Stimulated activated memory B cell treated with anti-CD40 and anti-IgM and Interleukin-4, amounts not matched to agents 10 μg/mL and 1 μg/mL and 100 μg/mL, for 72 hours (primary cell): Measurements from ENCODE around the gene ELP4.

ENCODE experiments used
- ATAC-seq: fragments of 150-1000 bp; cut with Tn5 transposase; 2 replicates; pipeline ENCODE4 v1.10.0; 2021
- H3K27ac Mint-ChIP-seq: one replicate; pipeline ENCODE4 v1.8.0; 2022; ENCODE audit warnings: mild to moderate bottlenecking, mixed read lengths
- H3K27me3 Mint-ChIP-seq: one replicate; pipeline ENCODE4 v1.8.0; 2022; ENCODE audit warnings: mixed read lengths
- H3K36me3 Mint-ChIP-seq: one replicate; pipeline ENCODE4 v1.8.0; 2022; ENCODE audit warnings: mixed read lengths
- H3K4me1 Mint-ChIP-seq: one replicate; pipeline ENCODE4 v1.8.0; 2022; ENCODE audit warnings: mixed read lengths
- H3K4me3 Mint-ChIP-seq: one replicate; pipeline ENCODE4 v1.8.0; 2022; ENCODE audit warnings: mild to moderate bottlenecking, moderate library complexity, mixed read lengths
- H3K9me3 Mint-ChIP-seq: one replicate; pipeline ENCODE4 v1.8.0; 2022; ENCODE audit warnings: mixed read lengths

ELP4 gene

GRCh38 chr11:31598454-31598853, 88.9 kb downstream of the ELP4 start:
- Mint-ChIP-seq H3K4me1 (no peaks in the 10 kb centered on the region), H3K9me3 (peaks cover 3% of the 10 kb centered on the region), H3K27ac (no peak overlapping the region), H3K36me3 (peaks cover 32% of the 10 kb centered on the region), H3K4me3 (no peak overlapping the region), H3K27me3 (no peaks in the 10 kb centered on the region)
- ATAC-seq = no peak

DNA sequence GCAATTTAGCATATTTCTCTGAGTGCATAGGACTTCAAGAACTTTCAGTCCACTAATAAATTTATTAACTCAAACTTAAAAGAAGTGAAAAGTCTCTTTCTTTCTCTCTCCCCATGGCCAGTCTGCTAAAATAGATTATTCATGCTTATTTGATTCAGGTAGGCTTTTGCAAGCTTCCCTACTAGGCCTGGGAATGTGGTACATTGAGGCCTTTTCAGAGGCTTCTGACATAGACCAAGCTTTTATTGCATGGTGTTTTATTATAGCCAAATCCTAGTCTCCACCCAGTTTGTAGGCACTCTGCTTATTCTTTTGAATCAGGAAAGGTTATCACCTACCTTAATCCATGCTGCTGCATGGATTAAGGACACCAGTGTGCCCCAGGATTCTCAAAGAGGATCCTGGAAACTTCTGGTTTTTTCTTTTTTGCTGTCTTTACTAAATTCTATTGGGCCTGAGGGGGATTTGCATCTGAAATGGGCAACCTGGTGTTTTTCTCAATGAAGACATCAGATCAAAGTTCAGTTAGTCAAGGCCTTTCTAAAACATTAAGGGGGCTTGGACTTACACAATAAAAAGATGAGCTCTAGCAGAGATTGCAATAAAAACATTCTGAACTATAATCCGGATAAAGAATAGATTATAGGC, 92.2 kb downstream of the ELP4 start:
- Mint-ChIP-seq H3K4me3 (no peak overlapping the region), H3K27me3 (no peaks in the 10 kb centered on the region), H3K9me3 (peaks cover 3% of the 10 kb centered on the region), H3K27ac (no peak overlapping the region), H3K4me1 (no peaks in the 10 kb centered on the region), H3K36me3 (peaks cover 23% of the 10 kb centered on the region)
- ATAC-seq = no peak

GRCh38 chr11:31606893-31607292, 97.3 kb downstream of the ELP4 start:
- H3K27ac Mint-ChIP-seq = no peak overlapping the region
- H3K27me3 Mint-ChIP-seq = no peaks in the 10 kb centered on the region
- no peaks in the 10 kb centered on the region for H3K9me3 Mint-ChIP-seq
- peaks cover 29% of the 10 kb centered on the region for H3K36me3 Mint-ChIP-seq
- no peak for ATAC-seq
- no peak overlapping the region for H3K4me3 Mint-ChIP-seq
- peaks cover 6% of the 10 kb centered on the region for H3K4me1 Mint-ChIP-seq

- H3K9me3 Mint-ChIP-seq = no peaks in the 10 kb centered on the region
- no peak for ATAC-seq
- H3K27me3 Mint-ChIP-seq = no peaks in the 10 kb centered on the region
- H3K27ac Mint-ChIP-seq = no peak overlapping the region
- H3K4me1 Mint-ChIP-seq = peaks cover 6% of the 10 kb centered on the region
- peaks cover 29% of the 10 kb centered on the region for H3K36me3 Mint-ChIP-seq
- no peak overlapping the region for H3K4me3 Mint-ChIP-seq
Measured at GRCh38 chr11:31607914-31608313, 98.3 kb downstream of the ELP4 start.

DNA sequence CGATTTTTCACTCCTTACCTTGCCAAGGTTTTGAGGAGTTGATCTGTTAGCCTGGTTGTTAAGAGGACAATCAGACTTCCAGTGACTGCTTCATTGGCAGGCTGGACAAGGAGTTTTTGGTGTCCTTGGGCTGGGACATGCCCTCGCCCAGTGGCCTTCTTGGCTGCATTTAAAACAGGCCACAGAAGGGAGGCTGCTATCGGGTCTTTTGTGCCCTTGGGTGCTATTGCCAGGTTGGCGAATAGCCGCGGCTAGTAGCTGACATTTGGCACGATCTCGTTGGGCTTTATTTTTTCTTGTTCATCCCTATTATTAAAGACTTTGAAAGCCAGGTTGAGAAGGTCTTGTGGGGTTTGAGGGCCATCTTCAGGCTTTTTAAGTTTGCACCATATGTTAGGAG, 99.4 kb downstream of the ELP4 start:
- no peak overlapping the region for H3K27ac Mint-ChIP-seq
- no peaks in the 10 kb centered on the region for H3K9me3 Mint-ChIP-seq
- H3K27me3 Mint-ChIP-seq = no peaks in the 10 kb centered on the region
- H3K4me3 Mint-ChIP-seq = no peak overlapping the region
- H3K36me3 Mint-ChIP-seq = peaks cover 29% of the 10 kb centered on the region
- H3K4me1 Mint-ChIP-seq = peaks cover 6% of the 10 kb centered on the region
- ATAC-seq = no peak

- Mint-ChIP-seq H3K9me3 (no peaks in the 10 kb centered on the region), H3K36me3 (peaks cover 34% of the 10 kb centered on the region), H3K27ac (no peak overlapping the region), H3K27me3 (no peaks in the 10 kb centered on the region), H3K4me3 (no peak overlapping the region), H3K4me1 (peaks cover 6% of the 10 kb centered on the region)
- ATAC-seq = no peak
Measured at GRCh38 chr11:31610544-31610943, 101.0 kb downstream of the ELP4 start.

- no peak overlapping the region for H3K4me3 Mint-ChIP-seq
- peaks cover 36% of the 10 kb centered on the region for H3K36me3 Mint-ChIP-seq
- no peaks in the 10 kb centered on the region for H3K27me3 Mint-ChIP-seq
- no peaks in the 10 kb centered on the region for H3K9me3 Mint-ChIP-seq
- H3K27ac Mint-ChIP-seq = no peak overlapping the region
- H3K4me1 Mint-ChIP-seq = no peaks in the 10 kb centered on the region
- no peak for ATAC-seq
Measured at GRCh38 chr11:31617246-31617645, 107.7 kb downstream of the ELP4 start.

DNA sequence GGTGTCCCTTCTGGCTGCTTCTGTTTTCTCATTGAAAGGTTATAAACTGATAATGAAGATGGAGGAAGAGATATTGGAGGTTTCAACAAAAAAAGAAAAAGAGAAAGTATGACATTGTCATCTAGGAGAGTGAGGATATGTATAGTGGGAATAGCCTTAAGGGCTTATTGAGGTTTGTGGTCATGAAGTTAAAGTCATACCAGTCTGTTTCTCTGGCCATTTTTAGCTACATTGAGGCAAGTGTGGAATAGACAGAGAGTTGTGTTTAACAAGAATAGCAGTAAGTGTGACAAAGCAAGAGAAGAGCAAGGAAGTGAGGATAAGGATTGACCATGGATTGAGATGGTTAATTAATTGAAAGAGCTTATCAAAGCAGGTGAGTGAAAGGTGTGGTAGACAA, 110.4 kb downstream of the ELP4 start:
- no peak for ATAC-seq
- Mint-ChIP-seq H3K27me3 (no peaks in the 10 kb centered on the region), H3K36me3 (peaks cover 31% of the 10 kb centered on the region), H3K27ac (no peak overlapping the region), H3K4me1 (no peaks in the 10 kb centered on the region), H3K9me3 (no peaks in the 10 kb centered on the region), H3K4me3 (no peak overlapping the region)

DNA sequence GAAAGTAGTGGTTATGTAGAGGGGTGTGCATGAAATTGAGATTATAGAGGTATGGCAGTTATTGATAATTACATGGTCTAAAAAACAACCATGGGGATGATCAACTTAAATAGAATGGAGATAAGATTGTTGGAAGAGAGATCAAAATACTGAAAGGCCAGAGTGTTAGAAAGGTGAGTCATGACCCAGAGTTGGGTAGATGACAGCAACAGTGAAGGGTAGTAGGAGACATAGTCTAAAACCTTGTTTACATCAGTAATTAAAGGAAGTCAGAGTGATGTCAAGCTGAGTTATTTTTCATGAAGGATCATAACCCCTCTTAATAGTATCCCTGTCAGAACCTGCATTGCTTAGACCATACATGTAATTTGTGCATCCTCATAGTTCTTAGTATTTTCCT, 110.9 kb downstream of the ELP4 start:
- peaks cover 31% of the 10 kb centered on the region for H3K36me3 Mint-ChIP-seq
- ATAC-seq = no peak
- no peaks in the 10 kb centered on the region for H3K4me1 Mint-ChIP-seq
- H3K9me3 Mint-ChIP-seq = no peaks in the 10 kb centered on the region
- H3K27ac Mint-ChIP-seq = no peak overlapping the region
- no peaks in the 10 kb centered on the region for H3K27me3 Mint-ChIP-seq
- H3K4me3 Mint-ChIP-seq = no peak overlapping the region

DNA sequence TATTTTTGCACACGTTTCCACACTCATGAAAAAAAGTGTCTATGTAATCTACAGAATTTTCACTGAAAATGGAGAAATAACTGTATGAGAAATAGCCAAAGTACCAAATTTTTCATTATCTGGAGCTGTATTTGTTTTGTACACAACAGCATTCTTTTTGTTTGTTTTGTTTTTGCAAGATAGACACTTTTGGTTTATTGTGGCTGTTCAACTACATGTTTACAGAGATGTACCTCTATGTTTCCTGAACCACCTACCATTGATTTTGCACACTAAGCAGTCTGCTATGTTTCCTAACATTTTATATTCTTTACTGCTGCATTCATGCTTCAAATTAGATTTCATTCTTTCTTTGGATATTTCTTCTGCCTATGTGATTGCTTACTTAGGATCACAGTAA, 116.3 kb downstream of the ELP4 start:
- H3K9me3 Mint-ChIP-seq = no peaks in the 10 kb centered on the region
- no peaks in the 10 kb centered on the region for H3K4me1 Mint-ChIP-seq
- no peak overlapping the region for H3K27ac Mint-ChIP-seq
- H3K36me3 Mint-ChIP-seq = peaks cover 5% of the 10 kb centered on the region
- no peak for ATAC-seq
- H3K4me3 Mint-ChIP-seq = no peak overlapping the region
- H3K27me3 Mint-ChIP-seq = no peaks in the 10 kb centered on the region

- ATAC-seq = no peak
- H3K9me3 Mint-ChIP-seq = no peaks in the 10 kb centered on the region
- H3K36me3 Mint-ChIP-seq = peaks cover 19% of the 10 kb centered on the region
- no peaks in the 10 kb centered on the region for H3K27me3 Mint-ChIP-seq
- no peak overlapping the region for H3K27ac Mint-ChIP-seq
- no peaks in the 10 kb centered on the region for H3K4me1 Mint-ChIP-seq
- no peak overlapping the region for H3K4me3 Mint-ChIP-seq
Measured at GRCh38 chr11:31628111-31628510, 118.5 kb downstream of the ELP4 start.

GRCh38 chr11:31636983-31637382, 127.4 kb downstream of the ELP4 start:
- no peaks in the 10 kb centered on the region for H3K27me3 Mint-ChIP-seq
- ATAC-seq = no peak
- no peaks in the 10 kb centered on the region for H3K9me3 Mint-ChIP-seq
- H3K4me3 Mint-ChIP-seq = no peak overlapping the region
- H3K4me1 Mint-ChIP-seq = no peaks in the 10 kb centered on the region
- no peak overlapping the region for H3K27ac Mint-ChIP-seq
- peaks cover 21% of the 10 kb centered on the region for H3K36me3 Mint-ChIP-seq

DNA sequence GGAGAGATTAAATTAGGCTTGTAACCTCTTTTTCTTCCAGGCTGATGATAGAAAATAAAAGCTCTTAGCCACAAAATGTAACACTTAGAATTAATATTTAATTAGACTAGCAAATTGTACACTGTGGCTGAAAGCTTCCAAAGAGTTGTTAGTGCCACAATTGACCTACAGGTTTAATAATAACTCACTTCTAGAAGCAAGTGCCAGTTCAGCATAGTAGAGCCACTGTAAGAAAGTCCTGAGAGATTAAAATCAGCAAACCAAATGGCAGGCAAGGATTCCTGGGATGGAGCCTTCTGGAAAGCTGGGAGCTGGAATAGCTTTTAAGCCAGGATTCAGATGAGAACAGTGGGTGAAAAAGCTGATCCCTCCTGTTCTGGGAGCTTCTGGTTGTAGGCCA, 131.0 kb downstream of the ELP4 start:
- Mint-ChIP-seq H3K27ac (no peak overlapping the region), H3K9me3 (no peaks in the 10 kb centered on the region), H3K4me3 (no peak overlapping the region), H3K36me3 (peaks cover 9% of the 10 kb centered on the region), H3K27me3 (no peaks in the 10 kb centered on the region), H3K4me1 (no peaks in the 10 kb centered on the region)
- no peak for ATAC-seq

GRCh38 chr11:31641477-31642062, 132.0 kb downstream of the ELP4 start:
- H3K4me3 Mint-ChIP-seq = no peak overlapping the region
- no peaks in the 10 kb centered on the region for H3K9me3 Mint-ChIP-seq
- H3K36me3 Mint-ChIP-seq = no peaks in the 10 kb centered on the region
- H3K27me3 Mint-ChIP-seq = no peaks in the 10 kb centered on the region
- no peak for ATAC-seq
- no peaks in the 10 kb centered on the region for H3K4me1 Mint-ChIP-seq
- H3K27ac Mint-ChIP-seq = no peak overlapping the region

DNA sequence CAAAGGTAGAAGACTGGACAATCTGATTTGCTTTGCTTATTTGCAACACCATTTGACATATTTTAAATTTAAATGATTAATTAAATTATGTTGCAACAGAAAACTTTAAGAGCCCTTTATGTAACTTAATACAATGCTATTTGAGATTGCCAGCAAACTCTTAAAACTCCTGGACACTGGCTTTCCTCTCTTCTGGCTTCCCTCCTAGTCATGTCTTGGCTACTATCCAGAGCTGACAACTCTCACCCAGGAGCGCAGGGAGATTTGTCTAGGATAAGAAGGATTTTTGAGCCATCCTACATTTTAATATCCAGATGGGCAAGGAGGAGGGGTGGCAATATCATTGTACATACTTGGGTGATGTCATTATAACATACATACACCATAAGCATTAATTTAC, 134.3 kb downstream of the ELP4 start:
- Mint-ChIP-seq H3K4me3 (no peak overlapping the region), H3K4me1 (no peaks in the 10 kb centered on the region), H3K9me3 (no peaks in the 10 kb centered on the region), H3K27me3 (no peaks in the 10 kb centered on the region), H3K36me3 (no peaks in the 10 kb centered on the region), H3K27ac (no peak overlapping the region)
- ATAC-seq = no peak

DNA sequence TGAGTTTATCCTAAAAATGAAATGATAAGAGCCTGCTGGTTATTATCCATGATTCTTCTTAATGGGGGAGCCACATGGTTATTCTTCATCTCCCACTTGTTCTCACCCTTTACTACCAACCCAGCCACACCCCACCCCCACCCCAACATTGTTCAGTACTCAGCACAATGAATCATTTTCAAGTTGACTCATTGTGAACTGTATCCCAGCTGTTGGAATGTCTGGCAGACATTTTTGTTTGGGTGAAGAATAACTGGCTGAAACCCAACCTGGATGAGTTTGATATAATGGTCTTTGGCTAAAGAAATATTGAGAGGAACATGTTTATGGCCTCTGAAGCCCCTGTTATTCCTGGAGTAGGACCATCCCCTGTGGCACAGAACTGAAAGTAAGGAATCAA, 136.2 kb downstream of the ELP4 start:
- ATAC-seq = no peak
- H3K27ac Mint-ChIP-seq = no peak overlapping the region
- peaks cover under 1% of the 10 kb centered on the region for H3K36me3 Mint-ChIP-seq
- no peaks in the 10 kb centered on the region for H3K4me1 Mint-ChIP-seq
- H3K4me3 Mint-ChIP-seq = no peak overlapping the region
- no peaks in the 10 kb centered on the region for H3K9me3 Mint-ChIP-seq
- H3K27me3 Mint-ChIP-seq = no peaks in the 10 kb centered on the region
